Measurements from ENCODE around the gene UBALD1. TPM values are rescaled to one million over a fixed set of nuclear protein-coding genes. Genes with fewer than 3 reads are reported as not detected.

Gene UBALD1
- total and polyA plus RNA-seq, 2 donors (not counting 3 experiments of a cell fraction or from before 2014, with no cell fraction given) = 24.8 to 41.6 TPM

DNA sequence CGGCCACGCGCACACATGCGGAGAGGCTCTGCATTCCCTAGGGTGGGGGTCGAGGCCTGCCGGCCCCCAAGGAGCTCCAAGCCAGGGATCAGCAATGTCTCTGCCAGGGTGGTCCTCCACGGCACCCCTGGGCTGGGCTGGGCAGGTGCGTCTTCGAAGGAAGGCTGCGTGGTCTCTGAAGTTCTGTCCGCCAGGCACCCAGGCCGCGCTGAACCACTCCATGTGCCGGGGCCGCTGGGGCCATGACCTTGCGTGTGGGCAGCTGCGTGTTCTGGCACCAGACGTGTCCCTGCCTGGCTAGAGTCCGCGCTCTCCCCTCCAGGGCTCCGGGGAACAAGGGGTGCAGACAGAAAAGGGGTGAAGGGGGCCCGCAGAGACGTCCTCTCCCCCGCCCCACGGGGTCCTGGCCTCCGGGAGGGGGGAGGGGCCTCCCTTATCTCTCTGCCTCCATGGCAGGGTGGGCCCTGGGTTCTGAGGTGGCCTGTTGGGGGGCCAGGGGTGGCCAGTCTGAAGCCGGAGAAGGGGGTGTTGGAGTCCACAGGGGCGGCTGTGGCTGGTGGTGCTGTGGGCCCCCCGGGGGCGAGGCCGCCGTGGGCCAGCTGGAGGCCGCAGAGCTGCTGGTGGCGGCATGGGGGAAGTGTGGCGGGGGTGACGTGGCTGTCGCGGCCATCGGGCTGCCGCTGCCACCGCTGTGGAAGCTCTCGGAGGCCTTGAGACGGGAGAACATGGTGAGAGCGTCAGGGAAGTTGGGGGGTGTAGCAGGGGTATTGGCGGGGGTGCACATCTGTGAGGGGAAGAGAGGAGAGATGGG lies 5.3 kb downstream of the UBALD1 start:
- ChIA-PET CTCF (no interaction called here), POLR2A (no interaction called here)
- no peak overlapping the region for H2AFZ ChIP-seq (ENCODE audit: low read depth, low read length)
- no peak overlapping the region for H3K27ac ChIP-seq (ENCODE audit: insufficient read depth, low read depth, low read length)
- no peaks in the 10 kb centered on the region for H3K27me3 ChIP-seq (ENCODE audit: control insufficient read depth in 2 of 2, insufficient read depth in 2 of 2, low read length in 2 of 2)
- intact Hi-C loops (cut with micrococcal nuclease) = loop anchor here (5.0 kb wide), 2 partner anchors 72 to 348 kb away; partner anchors contain the start of genes CDIP1 and SEC14L5
- no peak overlapping the region for H3K4me2 ChIP-seq (ENCODE audit: insufficient read depth, low read length)
- H3K4me1 ChIP-seq (ENCODE audit: control insufficient read depth, extremely low read depth, insufficient read depth, low read length) = peaks cover 10% of the 10 kb centered on the region
- H3K9me3 ChIP-seq (replicated peaks; ENCODE audit: control insufficient read depth, insufficient read depth, low read length) = no peaks in the 10 kb centered on the region
- no peak for DNase-seq (ENCODE audit: low read depth, low spot score)
- H3K79me2 ChIP-seq (ENCODE audit: control insufficient read depth, insufficient read depth, low read length) = peaks cover 19% of the 10 kb centered on the region
- FAIRE-seq = no peak
- peaks cover 0 to 7% of the 10 kb centered on the region in 2 experiments for H3K36me3 ChIP-seq (ENCODE audit: control insufficient read depth in 2 of 2, extremely low read depth in 1 of 2, insufficient read depth in 2 of 2, low read length in 2 of 2)
- dilution Hi-C loops (cut with MboI; ENCODE audit: extremely low pct_ligation_motif_present, low sequenced_read_pairs) = no loop called here
- H3K9ac ChIP-seq (replicated peaks; ENCODE audit: extremely low read depth, insufficient read depth, low read length) = no peak overlapping the region
- TF ChIP-seq JUN (IDR thresholded peaks at IDR 0.05; ENCODE audit: borderline replicate concordance, insufficient read depth, insufficient read length, low read depth) (no peak), POLR2A (IDR thresholded peaks at IDR 0.05; ENCODE audit: low read depth, low read length) (no peak), FOS (IDR thresholded peaks at IDR 0.05; ENCODE audit: borderline replicate concordance, insufficient read depth, low read length) (no peak), MYC (IDR thresholded peaks at IDR 0.05; ENCODE audit: low read depth, low read length) (no peak), GATA2 (IDR thresholded peaks at IDR 0.05; ENCODE audit: insufficient read depth, insufficient read length, low read depth, low read length) (no peak), MAX (IDR thresholded peaks at IDR 0.05; ENCODE audit: insufficient read depth, insufficient read length) (no peak), POLR2AphosphoS5 (IDR thresholded peaks at IDR 0.05; ENCODE audit: insufficient read depth, low read depth, low read length) (no peak), EZH2 (IDR thresholded peaks at IDR 0.05; ENCODE audit: borderline replicate concordance, low read depth, low read length, severe bottlenecking) (no peak)
- TF ChIP-seq, protein P1, sequence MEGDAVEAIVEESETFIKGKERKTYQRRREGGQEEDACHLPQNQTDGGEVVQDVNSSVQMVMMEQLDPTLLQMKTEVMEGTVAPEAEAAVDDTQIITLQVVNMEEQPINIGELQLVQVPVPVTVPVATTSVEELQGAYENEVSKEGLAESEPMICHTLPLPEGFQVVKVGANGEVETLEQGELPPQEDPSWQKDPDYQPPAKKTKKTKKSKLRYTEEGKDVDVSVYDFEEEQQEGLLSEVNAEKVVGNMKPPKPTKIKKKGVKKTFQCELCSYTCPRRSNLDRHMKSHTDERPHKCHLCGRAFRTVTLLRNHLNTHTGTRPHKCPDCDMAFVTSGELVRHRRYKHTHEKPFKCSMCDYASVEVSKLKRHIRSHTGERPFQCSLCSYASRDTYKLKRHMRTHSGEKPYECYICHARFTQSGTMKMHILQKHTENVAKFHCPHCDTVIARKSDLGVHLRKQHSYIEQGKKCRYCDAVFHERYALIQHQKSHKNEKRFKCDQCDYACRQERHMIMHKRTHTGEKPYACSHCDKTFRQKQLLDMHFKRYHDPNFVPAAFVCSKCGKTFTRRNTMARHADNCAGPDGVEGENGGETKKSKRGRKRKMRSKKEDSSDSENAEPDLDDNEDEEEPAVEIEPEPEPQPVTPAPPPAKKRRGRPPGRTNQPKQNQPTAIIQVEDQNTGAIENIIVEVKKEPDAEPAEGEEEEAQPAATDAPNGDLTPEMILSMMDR (IDR thresholded peaks at IDR 0.05; ENCODE audit: extremely low read depth in 1 of 2, insufficient read depth in 1 of 2, low read depth in 1 of 2, low read length in 2 of 2) = no peak
- BruUV-seq (replicated peaks) = no TSS peak
- no peaks in the 10 kb centered on the region for H4K20me1 ChIP-seq (replicated peaks; ENCODE audit: control insufficient read depth, extremely low read depth, insufficient read depth, low read length)
- H3K9me1 ChIP-seq (replicated peaks; ENCODE audit: control insufficient read depth, extremely low read depth, insufficient read depth, low read length) = no peaks in the 10 kb centered on the region
- H3K4me3 ChIP-seq (replicated peaks in 1 of 3; ENCODE audit: insufficient read depth in 1 of 3, low read depth in 1 of 3, low read length in 3 of 3) = no peak overlapping the region
